Activated T-helper 1 cell treated with Interleukin-2 at 50 U/mL for 16 hours (primary cell): ENCODE measurements around the gene GRHL1.
"Not testable (repeated sequence)": the region's sequence is repeated elsewhere in the genome, so short reads cannot be mapped to it uniquely, and the experiment has no call there.

Experiments used
- DNase-seq: peaks from one replicate; pipeline ENCODE4 v3.0.0-alpha.2; 2020; ENCODE audit warnings: low read depth

Gene GRHL1

DNA sequence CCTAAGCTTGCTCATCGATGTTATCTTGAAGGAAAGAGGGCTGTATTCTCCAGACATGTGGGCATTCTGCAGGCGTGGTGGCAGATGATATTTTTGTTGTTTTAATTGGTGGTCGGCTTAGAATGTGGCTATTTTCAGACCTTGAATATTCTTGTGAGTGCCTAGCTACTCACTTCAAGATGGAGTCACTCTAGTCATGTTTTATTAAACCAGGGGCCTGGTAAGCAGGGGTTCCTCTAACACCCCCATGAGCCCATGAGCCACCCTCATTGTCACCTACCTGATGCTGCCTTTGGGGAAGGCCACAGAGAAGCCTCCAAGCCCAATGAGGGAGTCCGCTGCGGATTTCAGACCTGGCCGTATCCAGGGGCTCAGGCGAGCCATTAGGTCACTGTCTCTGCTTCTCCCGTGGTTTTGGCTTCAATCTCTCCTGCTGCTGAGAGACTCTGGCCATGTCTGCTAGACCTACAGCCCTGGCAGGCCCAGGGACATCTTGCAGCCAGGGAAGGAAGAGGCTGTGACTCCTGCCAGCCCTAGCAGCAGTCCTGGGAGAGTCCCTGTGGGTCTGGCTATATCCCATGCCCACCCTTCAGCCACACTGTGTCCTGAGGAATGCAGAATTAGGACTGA, 75.6 kb downstream of the GRHL1 start:
- no peak for DNase-seq

DNA sequence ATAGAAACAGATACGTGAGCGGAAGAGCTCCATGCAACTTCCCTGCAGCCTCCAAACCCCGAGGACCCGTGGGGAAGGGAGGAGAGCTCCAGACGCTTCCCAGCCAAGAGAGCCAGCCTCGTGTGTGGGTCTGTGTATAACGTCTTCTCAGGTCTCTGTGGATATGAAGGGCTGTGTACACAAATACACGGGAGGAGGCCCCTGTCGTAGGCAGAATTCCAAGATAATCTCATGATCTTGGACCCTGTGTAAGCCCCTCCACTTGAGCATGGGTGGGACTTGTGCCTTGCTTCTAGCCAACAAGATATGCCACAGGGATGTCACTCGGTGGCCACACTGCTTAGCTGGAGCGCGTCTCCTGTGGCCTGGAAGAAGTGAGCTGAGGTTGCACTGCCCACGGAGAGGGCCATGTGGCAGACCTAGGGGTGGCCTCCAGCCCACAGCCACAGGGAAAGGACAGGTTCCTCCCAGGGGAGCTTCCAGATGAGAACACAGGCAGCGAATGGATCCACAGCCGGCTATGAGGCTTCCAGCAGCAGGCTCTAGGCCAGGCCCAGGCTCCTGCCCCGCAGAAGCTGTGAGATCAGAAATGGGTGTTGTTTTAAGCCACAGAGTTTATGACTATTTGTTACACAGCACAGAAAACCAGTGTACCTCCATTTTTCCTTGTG, 76.3 kb downstream of the GRHL1 start:
- no peak for DNase-seq

DNA sequence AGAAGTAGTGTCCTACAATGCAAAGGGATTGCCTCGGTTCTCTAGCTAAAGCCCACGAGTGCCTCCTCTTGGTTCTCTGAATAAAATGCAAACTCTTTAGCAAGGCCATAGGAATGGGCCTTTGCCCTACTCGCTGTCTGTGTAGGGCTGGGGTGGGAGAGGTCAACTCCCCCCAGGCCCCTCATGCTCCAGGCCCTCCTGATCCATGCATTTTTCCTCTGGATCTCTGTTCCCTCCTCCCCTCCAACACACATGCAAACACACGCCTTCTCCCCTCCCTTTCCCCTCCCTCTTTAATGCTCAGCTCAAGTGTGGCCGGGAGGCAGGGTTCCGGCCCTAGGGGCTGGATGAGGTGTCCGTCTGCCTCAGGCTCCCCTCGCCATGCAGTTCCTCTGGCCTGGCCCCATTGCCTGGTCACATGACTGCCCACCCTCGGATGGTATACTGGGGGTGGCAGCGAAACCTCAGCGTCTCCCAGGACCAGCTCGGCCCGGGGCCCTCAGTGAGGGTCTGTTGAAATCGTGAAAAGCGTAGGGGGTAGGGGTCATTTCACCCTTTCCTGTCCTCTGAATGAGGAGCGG, 77.0 kb downstream of the GRHL1 start:
- DNase-seq, result no peak

DNA sequence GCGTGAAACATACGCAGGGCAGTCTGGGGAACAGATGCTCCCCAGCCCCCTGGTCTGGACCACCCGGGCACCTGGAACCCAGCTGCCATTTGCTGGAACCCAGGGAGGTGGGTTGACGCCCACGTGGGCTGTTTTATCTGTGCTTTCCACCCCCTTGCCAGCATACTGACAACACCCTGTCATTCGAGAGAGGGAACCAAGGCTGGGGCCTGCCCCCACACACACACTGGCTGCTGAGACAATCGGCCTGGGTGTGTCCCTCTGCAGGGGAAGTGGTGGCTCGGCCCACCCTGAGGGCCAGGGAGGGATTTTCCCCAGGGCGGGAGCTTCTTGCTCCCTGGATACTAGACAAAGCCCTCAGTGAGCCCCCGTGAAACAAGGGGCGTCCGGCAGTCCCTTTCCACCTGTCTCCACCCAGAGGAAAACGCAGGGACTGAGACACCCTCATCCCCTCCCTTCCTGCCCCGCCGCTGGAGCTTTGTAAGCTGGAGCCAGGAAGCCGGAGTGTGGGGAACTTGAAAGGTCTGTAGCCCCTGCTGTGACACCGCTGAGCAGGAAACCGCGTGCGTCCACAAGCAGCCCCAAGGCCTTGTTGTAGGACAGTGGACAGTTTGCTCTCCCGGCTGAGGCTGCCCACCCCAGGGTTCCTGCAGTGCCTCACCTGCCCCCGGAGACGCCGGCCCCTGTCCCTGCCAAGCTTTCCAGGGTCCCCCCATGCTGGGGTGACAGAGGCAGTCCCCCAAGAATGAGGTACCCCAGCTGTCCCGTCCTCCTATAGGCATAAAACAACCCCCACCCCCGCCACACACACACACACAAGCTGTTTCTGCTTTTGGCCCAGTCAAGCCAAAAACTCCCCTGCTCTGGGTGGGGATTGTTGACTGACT, 77.7 kb downstream of the GRHL1 start:
- no peak for DNase-seq

DNA sequence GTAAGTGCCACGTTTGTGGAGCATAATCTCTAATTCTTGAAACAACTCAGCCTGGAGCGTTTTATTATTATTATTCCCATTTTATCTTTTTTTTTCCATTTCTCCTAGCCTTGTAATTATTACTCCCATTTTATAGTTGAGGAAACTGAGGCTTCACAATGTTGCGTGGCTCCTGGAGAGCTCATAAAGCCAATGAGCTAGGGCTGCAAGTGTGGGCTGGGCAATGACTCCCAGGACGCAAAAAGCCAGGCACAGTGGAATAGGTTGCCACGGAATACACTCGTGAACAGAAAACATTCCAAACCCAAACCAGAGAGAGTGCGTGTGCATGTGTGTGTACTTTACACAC, 78.4 kb downstream of the GRHL1 start:
- no peak for DNase-seq

DNA sequence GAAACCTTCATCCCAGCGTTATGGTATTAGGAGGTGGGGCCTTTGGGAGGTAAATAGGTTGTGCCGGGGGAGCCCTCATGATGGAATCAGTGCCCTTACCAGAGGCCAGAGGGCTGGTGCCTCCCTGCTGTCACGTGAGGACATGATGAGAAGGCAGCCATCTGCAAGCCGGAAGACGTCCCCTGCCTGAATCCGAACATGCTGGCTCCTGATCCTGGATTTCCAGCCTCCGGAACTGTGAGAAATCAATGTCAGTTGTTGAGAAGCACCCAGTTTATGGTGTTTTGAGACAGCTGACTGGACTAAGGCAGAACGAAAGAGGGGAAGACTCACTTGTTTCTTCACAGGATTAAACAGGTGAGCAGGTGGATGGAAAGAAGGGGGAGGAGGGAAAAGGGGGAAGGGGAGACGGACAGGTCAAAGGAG, 78.8 kb downstream of the GRHL1 start:
- DNase-seq, result no peak

DNA sequence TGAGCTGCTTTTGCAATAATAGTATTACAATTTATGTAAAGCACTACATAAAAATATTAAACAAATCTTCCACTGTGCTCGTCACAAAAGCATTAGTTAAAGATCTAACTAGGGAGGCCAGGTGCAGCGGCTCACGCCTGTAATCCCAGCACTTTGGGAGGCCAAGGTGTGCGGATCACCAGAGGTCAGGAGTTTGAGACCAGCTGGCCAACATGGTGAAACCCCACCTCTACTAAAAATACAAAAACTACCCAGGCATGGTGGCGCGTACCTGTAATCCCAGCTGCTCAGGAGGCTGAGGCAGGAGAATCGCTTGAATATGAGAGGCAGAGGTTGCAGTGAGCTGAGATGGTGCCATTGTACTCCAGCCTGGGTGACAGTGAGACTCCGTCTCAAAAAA, 79.3 kb downstream of the GRHL1 start:
- DNase-seq, result not testable (repeated sequence)

DNA sequence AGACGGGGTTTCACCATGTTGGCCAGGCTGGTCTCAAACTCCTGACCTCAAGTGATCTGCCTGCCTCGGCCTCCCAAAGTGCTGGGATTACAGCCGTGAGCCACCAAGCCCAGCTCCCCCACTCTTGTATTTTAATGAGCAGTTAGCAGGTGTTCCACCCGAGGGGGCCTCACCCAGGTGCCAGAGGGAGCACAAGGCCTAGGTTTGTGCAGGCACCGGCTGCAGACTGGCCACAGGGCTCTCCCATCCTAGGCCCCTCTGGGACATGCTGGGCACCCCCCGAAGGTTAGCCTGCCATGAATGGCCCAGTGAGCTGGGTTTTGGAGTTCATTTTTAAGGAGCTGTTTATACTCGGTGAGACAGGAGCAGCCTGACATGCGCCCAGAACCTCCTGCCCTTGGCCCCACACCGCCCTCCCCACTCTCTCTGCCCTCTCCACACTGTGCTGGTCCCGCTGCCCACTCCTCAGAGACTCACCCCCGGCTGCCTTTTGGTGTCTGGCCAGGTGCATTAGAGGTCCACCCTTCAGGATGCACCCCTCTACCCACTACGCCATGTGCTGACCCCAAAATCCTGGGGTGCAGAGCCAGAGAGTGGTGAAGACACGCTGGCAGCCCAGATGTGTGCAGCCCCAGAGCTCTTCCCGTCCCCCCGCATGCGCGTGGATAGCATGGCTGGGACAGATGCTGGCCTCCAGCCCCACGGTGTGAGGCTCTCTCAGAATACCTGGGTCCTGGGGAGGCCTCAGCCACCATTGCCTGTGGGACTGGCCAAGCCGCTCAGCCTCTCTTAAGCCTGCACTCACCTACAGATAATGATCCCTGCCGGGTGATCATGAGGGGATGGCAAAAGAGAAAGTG, 80.6 kb downstream of the GRHL1 start:
- no peak for DNase-seq

DNA sequence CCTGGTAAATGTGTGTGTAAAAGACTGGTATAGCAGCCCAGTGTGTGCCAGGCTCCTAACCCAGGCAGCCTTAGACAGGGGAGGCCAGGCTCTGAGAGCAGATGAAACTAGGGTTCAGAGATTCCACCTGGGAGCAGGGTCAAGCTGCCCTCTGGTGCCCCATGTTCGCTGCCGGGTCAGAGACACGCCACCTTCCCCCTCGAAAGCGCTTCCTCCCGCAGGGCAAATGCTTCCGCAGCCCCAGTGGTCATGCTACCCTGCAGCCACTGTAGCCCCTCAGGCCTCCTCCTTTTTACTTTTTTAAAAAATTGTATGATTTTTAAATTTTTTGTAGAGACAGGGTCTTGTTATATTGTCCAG, 81.2 kb downstream of the GRHL1 start:
- DNase-seq, result no peak

DNA sequence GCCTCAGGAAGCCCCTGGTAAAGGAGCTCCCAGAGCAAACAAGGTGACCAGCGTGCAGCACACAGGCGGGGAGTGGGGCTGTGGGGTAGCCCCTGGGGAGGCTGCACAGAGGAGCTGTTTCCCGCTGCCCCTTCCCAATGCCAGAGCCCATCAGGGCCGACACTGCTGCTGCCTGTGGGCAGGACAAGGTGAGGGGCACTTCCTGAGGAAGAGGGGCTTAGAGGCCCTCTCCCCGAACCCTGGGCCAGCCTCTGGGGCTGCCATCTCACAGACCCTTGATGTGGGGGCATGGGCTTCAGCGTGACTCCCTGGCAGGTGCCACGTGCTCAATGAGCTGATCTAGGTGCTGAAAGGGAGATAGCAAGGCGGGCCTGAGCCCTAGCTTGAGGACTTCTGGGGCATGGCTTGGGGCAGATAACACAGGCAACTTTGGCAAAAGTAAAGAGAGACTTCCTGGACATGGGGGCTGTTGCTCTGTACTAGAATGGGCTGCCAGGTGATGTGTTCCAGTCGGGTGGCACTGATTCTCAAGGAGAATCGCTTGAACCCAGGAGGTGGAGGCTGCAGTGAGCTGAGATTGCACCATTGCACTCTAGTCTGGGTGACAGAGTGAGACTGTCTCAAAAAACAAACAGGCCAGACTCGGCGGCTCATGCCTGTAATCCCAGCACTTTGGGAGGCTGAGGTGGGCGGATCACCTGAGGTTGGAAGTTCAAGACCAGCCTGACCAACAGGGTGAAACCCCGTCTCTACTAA, 81.9 kb downstream of the GRHL1 start:
- no peak for DNase-seq

DNA sequence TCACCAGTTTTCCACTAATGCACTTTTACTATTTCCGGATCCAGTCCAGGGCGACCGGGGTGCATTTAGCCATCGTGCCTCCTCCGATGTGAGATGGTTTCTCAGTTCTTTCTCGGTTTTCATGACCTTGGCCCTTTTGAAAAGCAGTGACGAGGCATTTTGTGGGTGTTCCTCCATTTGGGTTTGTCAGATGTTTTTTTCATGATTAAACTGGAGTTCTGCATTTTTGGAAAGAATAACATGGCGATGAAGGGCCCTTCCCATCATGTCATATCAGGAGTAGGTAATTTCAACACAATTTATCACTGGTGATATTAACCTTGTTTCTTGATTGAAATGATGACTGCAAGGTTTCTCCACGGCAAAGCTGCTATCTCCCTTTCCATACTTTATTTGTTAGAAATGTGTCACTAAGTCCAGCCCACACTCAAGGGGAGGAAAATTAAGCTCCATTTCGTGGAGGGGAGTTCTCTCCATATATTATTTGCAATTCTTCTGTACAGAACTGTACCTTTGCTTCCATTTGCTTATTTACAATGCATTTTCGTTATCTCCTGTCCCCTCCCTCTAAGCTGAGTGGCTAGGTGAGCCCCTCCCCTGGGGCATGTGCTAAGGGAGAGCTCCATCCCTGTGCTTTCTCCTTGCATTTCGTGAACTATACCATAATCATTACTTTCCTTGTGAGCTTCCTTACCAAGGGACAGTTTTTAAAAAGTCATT, 83.0 kb downstream of the GRHL1 start:
- no peak for DNase-seq

DNA sequence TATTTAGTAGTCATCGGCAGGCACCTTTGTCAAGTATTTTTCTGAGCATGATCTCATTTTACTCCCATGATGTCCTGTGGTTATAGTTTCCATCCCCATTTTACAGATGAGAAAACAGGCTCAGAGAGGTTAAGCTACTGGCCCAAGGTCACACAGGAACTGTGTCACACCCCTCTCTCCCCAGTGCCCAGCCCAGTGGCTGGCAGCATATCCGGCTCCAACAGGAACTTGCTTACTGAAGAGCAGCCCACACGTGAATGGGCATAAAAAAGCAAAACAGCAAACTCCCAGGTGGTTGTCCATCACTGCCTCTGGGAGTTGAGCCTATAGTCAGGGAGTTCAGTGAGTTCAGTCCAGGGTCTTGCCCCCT, 83.5 kb downstream of the GRHL1 start:
- no peak for DNase-seq

DNA sequence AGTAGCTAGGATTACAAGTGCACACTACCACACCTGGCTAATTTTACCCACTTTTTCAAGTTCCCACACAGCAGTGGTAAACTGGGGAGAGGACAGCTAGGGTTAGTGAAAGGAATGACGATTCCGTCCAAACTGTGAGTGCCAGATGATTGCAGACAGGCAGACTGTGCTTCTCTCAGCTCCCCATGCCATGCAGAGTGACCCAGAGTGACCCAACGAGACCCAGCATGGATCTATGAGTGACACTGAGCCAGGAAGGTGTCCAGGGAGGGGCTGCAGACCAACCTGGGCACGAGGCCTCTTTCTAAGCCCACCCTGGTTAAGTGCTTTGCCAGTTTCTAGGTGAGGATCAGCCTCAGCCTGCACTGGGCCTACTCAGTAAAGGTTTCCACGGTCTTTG, 84.1 kb downstream of the GRHL1 start:
- no peak for DNase-seq

DNA sequence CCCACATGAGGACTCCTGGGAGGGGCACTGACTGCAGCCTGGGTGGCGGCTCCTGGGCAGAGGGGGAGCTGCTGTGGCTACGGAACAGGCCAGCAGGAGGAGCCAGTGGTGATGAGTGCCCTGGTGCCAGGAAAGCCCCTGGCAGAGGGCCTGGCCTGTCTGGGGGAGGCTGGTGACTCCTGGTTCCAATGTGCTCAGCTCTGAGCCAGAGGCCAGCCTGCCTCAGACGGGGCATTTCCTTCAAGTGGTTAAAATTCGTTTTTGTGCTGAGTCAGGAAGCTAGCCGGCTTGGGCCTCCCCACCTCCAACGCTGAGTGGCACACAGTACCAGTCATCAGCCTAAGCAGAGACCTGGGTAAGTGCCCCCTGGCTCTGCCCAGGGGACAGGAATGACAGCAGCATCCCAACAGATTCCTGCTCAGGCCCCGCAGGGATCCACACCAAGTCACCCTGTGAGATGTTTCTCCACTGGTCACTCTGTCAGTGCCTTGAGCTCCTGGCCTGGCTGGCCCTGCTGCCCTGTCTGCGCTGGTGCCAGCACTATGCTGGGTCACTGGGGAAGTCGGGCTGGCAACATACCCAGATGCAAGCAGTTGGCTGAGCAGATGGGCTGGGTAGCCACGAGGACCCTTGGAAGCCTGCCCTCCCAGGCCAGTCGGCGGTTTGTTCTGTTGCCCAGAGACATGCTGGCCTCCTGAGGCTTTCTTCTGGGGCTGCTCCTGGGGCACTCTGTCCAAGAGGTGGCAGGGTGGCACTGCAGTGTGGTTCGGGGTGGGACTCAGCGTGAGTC, 84.8 kb downstream of the GRHL1 start:
- no peak for DNase-seq

DNA sequence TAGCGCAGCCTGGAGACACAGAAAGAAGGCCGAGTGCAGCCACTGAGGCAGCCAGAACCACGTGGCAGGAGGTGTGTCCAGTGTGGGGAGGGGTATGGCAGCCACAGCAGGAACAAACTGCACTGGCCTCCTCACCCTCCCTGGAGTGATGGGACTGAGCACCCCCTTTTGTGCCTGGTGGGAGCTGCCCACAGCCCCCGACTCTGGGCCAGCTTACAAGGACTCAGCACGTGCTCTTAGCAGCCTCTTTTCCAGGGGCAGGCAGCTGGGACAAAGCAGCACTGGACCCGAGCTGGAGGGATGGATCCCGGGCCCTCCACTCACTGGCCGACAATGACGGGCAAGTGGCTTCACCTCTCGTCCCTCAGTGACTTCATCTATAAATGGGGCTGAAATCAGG, 86.6 kb downstream of the GRHL1 start:
- no peak for DNase-seq

DNA sequence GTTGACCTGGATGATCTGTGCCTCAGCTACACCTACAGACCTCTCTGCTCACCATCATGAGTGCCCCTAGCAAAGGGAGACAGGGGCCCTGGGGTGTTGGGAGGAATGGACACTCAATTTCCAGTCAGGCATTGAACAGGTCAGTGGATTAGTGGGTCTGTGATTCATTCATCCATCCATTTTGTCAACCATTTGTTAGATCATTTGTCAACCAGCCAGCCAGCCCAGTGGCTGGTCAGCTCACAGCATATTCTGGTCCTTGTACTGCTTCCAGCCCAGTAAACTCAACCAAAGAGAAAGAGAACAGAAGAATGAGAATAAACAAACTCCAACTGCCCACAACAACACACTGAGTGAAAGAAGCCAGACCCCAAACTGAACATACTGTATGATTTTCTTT, 87.2 kb downstream of the GRHL1 start:
- no peak for DNase-seq

DNA sequence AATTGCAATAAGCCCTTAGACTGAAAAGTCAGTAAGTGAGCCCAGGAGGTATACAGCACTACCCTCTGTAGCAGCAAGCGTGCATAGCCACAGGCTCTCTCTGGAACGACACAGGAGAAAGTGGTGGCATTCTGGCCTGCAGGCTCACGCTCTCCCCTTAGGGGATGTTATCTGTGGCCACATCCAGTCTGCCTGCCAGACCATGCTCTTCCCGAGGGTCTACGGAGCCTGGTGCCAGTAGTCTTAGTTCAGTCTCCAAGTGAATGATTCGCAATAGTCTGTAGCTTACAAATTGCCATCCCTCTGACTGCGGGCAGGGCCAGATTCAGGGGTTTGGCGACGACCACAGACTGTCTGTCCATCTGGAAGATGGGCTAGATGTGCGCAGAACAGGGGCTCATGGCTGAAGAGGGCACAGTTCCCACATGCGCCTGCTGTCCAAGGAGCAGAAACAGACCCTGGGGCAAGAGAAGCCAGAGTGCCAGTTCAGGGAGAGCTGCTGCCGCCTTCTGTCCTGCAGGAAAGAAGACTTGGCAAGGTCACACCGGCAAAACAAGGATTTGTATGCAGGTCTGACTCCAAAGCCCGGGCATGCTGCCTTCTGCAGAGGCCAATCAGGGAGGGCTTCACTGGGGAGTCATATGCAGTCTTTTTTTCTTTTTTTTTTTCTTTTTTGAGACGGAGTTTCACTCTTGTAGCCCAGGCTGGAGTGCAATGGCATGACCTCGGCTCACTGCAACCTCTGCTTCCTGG, 88.3 kb downstream of the GRHL1 start:
- no peak for DNase-seq

DNA sequence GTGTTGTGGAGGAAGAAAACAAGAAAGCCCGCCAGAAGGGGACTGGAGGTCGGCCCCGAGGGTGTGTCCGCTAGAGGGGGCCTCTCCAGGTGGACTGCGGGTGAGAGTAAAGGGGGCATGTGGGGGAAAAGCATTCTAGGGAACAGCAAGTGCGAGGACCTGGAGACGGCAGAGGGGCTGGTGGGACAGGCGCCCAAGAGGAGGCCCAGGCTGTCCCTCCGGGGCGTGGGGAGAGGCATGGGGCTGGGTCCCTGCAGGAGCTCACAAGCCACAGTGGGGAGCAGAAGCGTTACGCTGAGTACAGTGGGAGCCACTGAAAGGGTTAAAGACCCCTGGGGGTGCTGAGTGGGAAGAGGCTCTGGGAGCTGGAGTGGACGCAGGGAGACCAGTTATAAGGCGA, 90.2 kb downstream of the GRHL1 start:
- no peak for DNase-seq
